SK-N-MC (cell line): ENCODE measurements around the gene RBM20.

Experiments
- EZH2 ChIP-seq: fragments of 200-600 bp; sonication (generic); IDR thresholded peaks from one replicate; pipeline ENCODE4 v1.6.1; 2017; ENCODE audit warnings: antibody characterized with exemption
- POLR2AphosphoS5 ChIP-seq: IDR thresholded peaks from 2 replicates; pipeline ENCODE4 v1.6.1; 2012; ENCODE audit warnings: mild to moderate bottlenecking, low read depth, low read length, borderline replicate concordance

- TF ChIP-seq POLR2AphosphoS5 = no peak
- TF ChIP-seq EZH2 = no peak
Measured at GRCh38 chr10:110751850-110752249, 107.7 kb downstream of the RBM20 start.
